ENCODE data around the gene SLC25A41. TPM values are rescaled to one million over a fixed set of nuclear protein-coding genes. Genes with fewer than 3 reads are reported as not detected.
"Not testable (repeated sequence)": the region's sequence is repeated elsewhere in the genome, so short reads cannot be mapped to it uniquely, and the experiment has no call there.

SLC25A41 gene
- total RNA-seq, 1 donor from 2014 or later, result 0.44 TPM

DNA sequence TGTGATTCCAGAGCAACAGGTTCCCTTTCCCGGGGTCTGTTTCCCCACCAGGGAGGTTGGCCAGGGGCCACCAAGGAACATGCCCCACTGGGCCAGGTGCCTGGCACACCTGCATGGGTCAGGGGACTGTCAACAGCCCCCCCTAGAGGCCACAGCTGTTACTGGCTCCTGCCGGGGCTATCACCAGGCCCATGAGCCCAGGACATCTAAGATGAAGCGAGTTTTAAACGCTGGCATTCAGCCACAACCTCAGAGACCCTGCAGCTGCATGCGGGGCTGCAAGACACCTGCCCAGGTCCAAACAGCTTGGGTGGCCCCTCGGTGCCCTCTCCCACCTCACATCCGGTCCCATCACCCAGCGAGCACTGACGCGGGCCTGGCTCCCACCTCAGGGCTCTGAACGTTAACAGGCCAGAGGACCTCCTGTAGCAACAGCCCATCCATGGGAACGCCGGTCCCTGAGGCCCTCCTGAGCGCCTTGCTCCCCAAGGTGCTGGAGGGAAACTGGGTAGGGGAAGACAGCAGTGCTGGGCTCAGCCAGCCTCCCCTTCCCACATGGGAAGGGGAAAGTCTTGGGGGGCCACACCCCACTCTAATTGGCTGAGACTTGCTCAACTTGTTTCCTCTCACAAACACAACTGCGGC, 21.0 kb downstream of the SLC25A41 start:
- intact Hi-C loops (cut with micrococcal nuclease), result no loop called here

DNA sequence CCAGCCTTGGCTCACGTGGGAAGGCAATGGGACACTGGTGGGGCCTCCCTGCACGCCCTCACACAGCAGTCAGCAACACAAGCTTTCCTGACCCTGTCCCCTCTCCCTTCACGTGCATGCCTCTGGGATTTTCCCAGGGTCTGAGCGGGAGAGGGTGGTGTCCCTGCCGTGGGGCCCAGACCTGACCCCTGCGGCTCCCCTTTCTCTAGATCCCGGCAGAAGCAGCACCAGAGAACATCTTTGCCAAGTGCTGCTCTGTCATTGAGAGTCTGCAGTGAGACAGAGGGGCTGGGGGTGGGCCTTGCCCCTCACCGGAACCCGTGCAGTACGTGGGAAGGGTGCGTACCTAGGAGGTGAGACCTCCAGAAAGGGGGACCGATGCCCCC, 21.5 kb downstream of the SLC25A41 start:
- intact Hi-C loops (cut with micrococcal nuclease), result no loop called here

DNA sequence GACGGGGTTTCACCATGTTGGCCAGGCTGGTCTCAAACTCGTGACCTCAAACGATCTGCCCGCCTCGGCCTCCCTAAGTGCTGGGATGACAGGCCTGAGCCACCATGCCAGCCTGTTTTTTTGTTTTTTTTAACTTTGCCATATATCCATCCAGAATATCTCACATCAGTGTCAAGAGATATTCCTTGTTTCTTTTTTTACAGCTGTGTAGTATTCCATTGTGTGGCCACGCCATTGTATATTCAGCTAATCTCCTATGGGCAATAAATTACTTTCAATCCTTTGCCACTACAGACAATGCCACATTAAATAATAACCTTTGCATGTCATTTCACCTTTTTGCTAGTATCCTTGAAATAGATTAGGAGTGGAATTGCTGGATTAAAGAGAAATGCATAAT, 24.2 kb downstream of the SLC25A41 start:
- intact Hi-C loops (cut with micrococcal nuclease), result no loop called here

DNA sequence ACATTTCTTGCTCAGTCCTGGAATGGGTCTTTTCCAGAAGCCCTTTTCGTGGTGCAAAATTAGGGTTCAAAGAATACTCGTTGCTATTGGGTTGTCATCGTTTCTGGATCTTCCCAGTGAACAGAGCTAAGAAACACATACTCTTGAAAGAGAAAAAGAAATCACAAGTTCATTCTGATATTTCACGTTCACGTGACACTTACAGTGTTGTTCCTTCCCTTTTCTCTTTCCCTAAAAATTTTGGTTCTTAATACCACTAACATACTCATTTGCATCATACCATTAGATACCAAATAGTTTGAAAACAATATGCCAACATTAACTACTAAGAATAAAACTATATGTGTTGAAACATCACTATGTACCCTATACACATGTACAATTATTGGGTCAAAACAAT, 27.2 kb downstream of the SLC25A41 start:
- intact Hi-C loops (cut with micrococcal nuclease), result no loop called here

DNA sequence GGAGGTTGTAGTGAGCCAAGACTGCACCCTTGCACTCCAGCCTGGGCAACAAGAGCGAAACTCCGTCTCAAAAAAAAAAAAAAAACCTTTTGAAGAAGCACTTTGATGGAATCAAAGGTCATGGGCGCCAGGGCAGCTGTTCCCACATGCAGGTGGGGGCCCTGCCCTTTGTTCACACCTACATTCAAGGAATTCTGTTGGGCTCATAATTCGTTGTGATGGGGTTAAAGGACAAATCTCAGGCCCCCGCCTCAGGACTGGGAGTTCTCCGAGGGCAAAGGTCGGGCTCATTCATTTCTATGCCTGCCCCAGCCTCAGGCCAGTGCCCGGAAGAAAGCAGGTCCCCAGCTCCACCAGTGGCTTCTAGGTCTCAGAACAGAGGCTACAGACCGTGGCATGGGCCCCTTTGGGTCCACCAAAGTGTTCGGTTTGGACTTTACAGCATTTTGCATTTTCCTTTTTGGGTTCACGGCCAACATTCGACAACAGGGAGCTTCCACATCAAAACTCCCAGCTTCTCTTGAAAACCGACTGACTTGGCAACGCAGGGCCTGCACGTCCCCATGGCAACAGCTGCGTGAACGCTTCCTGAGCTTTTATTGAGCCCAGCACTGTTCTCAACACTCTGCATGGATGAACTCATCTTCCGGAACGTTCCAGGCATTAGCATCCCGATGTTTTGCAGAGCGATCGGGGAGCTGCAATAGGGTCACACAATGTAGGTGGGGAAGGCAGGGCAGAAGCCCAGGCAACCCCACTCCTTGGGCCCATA, 30.5 kb downstream of the SLC25A41 start:
- intact Hi-C loops (cut with micrococcal nuclease), result no loop called here

DNA sequence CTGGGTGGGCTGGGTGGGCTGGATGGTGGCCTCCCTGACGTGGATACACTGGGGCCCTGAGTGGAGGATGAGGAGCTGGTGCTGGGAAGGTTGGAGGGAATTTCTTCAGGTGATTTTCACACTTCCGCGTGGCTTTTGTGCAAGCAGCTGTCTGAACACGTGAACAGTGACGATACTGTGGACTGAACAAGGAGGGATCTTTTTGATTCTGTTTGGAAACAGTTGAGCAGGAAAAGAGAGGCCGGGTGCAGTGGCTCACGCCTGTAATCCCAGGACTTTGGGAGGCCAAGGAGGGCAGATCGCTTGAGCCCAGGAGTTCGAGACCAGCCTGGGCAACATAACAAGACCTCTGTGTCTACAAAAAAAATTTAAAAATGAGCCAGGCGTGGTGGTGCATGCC, 31.5 kb downstream of the SLC25A41 start:
- intact Hi-C loops (cut with micrococcal nuclease), result no loop called here

DNA sequence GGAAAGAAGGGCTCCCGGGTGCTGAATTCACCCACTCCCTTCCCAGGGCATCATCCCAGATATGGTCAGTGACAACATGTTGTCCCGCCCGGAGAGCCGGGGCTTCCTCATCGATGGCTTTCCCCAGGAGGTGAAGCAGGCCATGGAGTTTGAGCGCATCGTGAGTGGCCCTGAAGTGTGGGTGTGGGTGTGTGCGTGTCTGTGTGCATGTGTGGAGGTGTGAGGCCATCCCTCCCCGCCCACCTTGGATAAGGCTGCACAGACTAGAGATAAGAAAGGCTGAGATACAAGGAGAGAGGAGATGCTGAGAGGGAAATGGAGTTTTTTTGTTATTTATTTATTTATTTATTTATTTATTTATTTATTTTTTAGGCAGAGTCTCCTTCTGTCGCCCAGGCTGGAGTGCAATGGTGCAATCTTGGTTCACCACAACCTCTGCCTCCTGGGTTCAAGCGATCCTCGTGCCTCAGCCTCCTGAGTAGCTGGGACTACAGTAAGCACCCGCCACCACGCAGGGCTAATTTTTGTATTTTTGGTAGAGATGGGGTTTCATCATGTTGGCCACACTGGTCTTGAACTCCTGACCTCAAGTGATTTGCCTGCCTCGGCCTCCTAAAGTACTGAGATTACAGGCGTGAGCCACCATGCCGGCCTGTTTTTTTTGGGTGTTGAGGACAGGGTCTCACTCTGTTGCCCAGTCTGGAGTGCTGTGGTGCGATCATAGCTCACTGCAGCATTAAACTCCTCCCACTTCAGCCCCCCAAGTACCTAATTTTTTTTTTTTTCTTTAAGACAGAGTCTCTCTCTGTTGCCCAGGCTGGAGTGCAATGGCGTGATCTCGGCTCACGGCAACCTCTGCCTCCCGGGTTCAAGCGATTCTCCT, 33.3 kb downstream of the SLC25A41 start:
- intact Hi-C loops (cut with micrococcal nuclease), result not testable (repeated sequence)

DNA sequence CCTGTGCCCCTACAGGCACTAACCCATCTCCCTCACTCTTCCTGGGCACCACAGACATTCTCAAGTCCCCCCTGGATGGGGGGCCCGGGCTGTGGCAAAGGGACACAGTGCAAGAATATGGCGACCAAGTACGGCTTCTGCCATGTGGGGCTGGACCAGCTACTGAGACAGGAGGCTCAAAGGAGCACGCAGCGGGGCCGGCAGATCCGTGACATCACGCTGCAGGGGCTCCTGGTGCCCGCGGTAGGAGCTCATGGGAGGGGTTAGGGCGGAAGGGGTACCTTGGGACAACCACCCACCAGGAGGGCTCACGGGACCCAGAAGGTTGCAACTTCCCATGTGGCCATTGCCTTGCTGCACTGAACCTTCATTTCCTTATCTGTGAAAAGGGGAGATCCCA, 37.3 kb downstream of the SLC25A41 start:
- intact Hi-C loops (cut with micrococcal nuclease), result no loop called here

DNA sequence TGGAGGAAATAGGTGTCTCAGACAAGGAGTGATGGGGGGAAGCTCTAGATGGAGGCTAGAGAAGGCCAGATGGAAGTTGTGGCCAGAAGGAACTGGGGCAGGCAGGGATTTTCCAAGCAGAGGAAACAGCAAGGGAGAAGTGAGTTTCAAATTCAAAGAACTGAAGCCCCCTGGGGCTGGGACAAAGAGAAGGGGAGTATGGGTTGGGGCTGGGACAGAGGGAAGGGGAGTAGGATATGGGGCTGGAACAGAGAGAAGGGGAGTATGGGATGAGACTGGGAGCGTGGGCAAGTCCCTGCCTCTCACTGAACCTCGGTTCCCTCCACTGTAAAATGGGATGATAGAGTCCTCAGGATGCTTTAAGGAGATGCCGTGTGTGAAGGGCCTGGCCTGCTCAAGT, 38.7 kb downstream of the SLC25A41 start:
- intact Hi-C loops (cut with micrococcal nuclease), result loop anchor here (5.0 kb wide), 1 partner anchor 342 kb away; the partner anchor contains the start of genes GPR108 and TRIP10

DNA sequence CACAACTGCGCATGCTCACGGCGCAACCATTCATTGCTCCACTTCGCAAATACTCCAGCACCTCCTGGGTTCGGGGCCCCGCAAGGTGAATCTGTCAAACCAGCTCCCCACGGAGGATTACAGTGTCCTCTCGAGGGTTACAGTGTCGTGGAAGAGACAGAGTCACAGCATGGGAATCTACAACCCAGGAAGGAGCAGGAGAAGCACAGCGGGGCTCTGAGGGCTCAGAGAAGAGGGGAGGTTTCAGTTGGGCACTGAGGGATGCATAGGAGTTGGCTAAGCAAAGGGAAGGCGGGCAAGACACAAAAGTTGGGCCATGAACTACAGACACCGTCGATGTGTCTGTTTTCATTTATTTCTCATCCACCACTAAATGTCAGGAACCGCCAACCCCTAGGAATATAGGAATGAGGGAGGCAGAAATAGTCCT, 39.6 kb downstream of the SLC25A41 start:
- intact Hi-C loops (cut with micrococcal nuclease), result loop anchor here (1.0 to 5.0 kb wide), 6 partner anchors 21 to 490 kb away; partner anchors contain the start of genes CLPP, GPR108, TRIP10 and VMAC

DNA sequence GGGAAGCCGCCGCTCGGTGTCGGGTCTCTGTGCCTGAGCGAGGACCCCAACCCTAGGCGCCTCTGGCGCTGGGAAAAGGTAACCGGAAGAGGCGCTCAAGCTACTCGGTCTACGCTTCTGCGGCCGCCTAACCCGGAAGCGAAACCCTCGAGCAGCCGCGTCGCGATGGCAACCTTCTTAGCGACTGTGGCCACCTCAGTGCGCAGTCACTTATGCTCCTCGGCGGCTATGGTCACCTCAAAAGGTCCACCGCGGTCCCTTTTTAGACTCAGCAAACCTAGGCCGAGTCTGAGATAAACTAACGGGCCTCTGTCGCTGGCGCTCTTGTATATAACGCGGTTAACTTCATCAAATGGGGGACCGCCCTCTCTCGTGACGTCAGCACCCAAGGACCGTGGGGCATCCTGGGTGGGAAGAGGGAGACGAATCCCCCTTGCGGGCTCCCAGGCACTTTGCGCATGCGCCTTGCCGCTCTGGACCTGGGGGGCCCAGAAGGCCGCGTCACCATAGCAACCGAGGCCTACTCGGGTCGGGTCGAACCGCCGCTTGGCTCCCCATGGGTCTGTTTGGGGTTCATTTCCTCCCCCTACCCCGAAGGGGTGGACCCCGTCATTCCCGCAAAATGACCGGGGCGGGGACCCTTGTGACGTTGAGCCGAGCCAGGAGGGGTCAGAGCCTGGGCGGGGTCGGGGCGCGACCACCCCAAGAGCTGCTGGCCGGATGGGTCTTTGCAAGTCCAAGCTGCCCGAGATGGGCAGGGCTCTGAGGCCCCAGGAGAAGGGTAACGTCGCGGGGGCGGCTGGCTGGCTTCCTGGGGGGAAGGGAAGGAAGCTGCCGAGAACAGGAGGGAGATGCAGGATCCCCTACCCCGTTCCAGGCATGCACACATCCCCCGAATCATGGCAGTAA, 40.2 kb downstream of the SLC25A41 start, which contains the start of gene GTF2F1:
Gene GTF2F1 (minus strand): TSS at position 91 of the 909 bp plus-strand sequence. CDS start 169 bp downstream, outside the sequence.
- intact Hi-C loops (cut with micrococcal nuclease), result loop anchor here (1.0 to 5.0 kb wide), 6 partner anchors 20 to 489 kb away; partner anchors contain the start of genes CLPP, GPR108, TRIP10 and VMAC

DNA sequence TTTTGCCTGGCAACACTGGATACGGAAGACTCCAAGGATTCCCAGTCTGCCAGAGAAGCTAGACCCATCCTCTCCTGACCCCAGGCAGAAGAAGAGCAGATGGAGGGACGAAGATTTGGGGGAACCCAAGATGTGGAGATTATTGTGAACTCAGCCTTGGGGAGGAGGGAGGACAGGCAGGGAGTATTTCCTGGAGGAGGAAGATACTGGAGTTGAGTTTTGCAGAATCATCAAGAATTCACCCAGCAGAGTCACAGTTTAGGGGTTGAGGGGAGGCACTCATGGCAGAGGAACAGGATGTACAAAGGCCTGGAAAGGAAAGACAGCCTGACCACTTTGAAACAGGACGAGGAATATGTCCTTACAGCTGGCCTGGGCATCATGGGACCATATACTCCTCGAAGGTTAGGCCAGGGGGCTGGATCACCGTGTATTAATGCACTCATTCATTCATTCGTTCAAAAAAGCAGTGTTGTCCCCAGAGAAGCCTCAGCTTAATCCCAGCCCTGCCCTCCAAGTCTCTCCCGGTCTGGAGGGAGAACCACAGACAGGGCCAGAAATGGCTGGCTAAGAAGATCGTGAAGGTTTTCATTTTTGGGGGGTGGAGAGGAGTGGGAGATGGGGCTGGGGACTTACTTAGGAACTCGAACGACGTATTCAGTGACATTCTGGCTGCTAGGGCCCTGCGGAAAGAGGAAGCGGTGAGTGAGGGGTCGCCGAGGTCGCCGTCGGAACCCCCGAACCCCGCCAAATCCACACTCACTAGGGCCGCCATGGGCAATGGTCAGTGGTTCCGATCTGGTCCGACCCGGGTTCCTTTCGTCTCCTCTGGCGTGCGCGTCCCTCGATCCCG, 41.1 kb downstream of the SLC25A41 start:
- intact Hi-C loops (cut with micrococcal nuclease), result loop anchor here (1.0 to 5.0 kb wide), 6 partner anchors 19 to 488 kb away; partner anchors contain the start of genes CLPP, GPR108, TRIP10 and VMAC

DNA sequence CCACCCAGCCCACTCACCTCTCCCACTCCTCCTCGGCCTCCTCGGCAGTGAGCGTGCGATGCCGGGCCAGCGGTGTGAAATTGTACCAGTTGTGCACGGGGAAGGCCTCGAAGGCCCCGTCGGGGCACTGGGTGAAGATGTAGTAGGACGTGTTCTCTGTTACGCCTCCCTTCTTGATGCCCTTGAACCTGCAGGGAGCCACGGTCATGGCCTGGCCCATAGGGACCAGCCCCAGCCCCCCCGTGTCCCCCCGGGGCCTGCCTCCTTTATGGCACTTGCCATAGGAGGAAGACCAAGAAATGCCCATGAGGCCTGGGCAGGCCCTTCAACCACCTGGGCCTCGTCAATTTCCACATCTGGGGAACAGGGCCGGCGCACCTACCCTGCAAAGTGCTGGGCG, 46.2 kb downstream of the SLC25A41 start:
- intact Hi-C loops (cut with micrococcal nuclease), result no loop called here

DNA sequence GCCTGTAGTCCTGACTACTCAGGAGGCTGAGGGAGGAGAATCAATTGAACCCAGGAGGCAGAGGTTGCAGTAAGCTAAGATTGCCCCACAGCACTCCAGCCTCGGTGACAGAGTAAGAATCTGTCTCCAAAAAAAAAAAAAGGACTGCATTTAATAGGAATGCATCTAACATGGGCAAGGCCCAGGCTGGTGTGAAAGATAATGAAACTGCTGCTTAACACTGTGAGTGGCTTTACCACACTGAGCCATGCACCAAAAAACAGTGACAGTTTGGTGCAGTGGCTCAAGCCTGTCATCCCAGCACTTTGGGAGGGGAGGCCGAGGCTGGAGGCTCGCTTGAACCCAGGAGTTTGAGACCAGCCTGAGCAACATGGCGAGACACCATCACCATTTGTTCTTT, 49.2 kb downstream of the SLC25A41 start:
- intact Hi-C loops (cut with micrococcal nuclease), result no loop called here

DNA sequence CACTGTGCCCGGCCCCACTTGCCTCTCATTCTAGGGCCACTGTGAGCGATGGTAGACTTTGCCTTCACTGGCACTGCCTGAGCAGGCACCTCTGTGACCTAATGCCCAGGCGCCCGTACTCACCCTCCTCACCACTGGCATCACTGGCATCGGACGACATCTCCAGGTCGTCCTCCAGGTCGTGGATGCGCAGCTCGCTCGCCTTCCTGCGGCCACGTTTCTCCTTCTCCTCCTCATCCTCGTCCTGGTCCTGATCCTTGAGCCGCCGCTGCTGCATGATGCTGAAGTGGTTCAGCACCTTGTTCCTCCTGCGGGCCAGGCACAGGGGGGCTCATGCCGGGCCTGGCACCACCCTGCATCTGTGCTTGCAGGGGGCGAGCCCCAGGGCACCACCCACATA, 50.4 kb downstream of the SLC25A41 start:
- intact Hi-C loops (cut with micrococcal nuclease), result no loop called here

DNA sequence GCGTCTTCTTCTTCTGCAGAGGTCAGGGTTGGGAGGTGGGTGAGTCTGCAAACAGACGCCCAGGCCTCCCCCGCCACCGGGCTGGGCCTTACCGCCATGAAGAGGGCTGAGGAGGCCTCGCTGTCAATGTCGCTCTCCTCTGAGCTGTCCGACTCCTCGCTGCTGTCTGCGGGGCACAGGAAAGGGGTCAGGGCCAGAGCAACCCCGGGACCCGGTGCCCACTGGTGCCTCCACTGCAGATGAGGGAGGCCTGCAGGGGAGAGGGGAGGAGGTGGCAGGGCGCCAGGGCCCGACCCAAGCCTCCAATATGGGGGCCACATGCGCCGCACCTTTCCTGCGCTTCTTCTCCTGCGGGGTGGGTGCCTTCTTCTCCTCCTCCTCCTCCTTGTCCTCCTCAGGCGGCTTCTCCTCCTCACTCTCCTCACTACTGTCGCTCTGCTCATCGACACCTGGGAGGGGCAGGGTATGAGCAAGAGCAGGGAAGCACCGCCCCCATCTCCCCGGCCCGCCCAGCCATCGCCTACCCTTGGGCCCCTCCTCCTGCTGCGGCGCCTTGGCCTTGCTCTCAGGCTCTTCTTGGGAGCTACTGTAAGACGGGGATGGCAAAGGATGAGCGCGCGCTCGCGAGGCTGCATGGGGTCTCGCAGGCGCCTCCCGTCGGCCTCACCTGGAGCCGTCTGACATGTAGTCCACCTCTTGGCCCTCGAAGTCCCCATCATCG, 52.4 kb downstream of the SLC25A41 start:
- intact Hi-C loops (cut with micrococcal nuclease), result no loop called here

DNA sequence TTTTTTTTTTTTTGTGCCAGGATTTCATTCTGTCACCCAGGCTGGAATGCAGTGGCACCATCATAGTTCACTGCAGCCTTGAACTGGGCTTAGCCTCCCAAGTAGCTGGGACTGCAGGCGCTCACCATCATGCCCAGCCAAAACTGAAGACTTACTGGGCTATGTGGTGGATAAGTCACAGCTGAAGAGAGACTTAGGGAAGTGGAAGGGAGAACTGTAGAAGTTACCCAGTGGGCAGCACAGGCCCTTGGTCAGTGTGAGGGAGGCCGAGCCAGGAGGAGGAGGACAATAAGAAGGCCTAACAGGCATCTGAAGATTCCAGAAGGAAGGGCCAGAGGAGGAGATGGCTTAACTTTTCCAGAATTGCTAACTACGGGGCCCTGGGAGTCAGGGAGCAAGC, 53.8 kb downstream of the SLC25A41 start:
- intact Hi-C loops (cut with micrococcal nuclease), result no loop called here

DNA sequence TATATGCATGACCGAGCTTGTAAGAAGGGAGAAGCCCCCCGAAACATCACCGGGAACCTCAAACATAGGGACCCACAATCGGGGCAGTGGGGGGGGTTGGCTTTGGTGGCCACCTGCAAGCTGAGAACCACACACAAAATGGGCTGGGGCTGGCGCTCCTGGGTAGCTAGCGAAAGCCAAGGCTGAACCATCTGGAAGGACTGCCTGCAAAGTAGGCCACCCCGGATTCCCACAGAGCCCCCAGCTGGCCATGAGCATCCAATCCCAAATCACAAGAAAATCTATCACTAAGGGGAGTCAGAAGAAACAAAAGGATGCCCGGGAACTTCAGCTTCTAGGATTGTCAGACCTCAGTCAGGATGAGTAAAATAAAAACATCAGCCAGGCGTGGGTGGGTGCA, 55.1 kb downstream of the SLC25A41 start:
- intact Hi-C loops (cut with micrococcal nuclease), result no loop called here

DNA sequence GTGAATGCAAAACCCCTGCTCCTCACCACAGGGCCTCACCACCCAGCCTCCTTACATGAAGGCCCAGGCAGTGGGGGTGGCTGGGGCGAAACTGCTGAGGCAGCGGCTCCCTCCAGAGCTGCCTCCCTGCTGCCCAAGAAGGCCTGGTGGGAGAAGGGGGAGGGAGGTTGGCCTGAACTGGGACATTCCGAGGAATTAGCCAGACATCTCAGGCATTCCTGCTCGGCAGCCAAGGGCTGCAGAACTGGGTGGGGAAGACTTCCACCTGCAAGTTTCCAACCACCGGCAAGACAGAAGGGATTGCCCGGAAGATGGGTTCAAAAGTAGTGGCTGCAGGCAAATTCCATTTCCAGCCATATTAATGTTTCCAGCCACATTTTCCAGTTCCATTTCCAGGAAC, 55.5 kb downstream of the SLC25A41 start:
- intact Hi-C loops (cut with micrococcal nuclease), result no loop called here
